Hepatocyte (in vitro differentiated cells): Measurements from ENCODE around the gene PLEKHA6. TPM values are rescaled to one million over a fixed set of nuclear protein-coding genes. Genes with fewer than 3 reads are reported as not detected.

Experiments
- DNase-seq: peaks from one replicate; pipeline ENCODE4 v3.0.0-alpha.2; 2016; ENCODE audit warnings: low spot score
- H2AFZ ChIP-seq: fragments of 200-600 bp; sonication (generic); 2 replicates; pipeline ENCODE4 v1.6.0; 2016; ENCODE audit warnings: antibody characterized with exemption, mild to moderate bottlenecking
- H3K27ac ChIP-seq: fragments of 200-600 bp; sonication (generic); 2 replicates; pipeline ENCODE4 v1.5.1; 2016; ENCODE audit warnings: mild to moderate bottlenecking
- H3K27me3 ChIP-seq: fragments of 200-600 bp; sonication (generic); 2 replicates; pipeline ENCODE4 v1.6.1; 2016
- H3K36me3 ChIP-seq: fragments of 200-600 bp; sonication (generic); replicated peaks from 2 replicates; pipeline ENCODE4 v1.5.1; 2016; ENCODE audit warnings: low read depth; ENCODE audit not compliant: insufficient read depth
- H3K4me1 ChIP-seq: fragments of 200-600 bp; sonication (generic); 2 replicates; pipeline ENCODE4 v1.5.1; 2016; ENCODE audit warnings: mild to moderate bottlenecking, moderate library complexity; ENCODE audit not compliant: insufficient read depth
- H3K4me2 ChIP-seq: fragments of 200-600 bp; sonication (generic); 2 replicates; pipeline ENCODE4 v1.6.0; 2016
- H3K4me3 ChIP-seq: fragments of 200-600 bp; sonication (generic); 2 replicates; pipeline ENCODE4 v1.5.1; 2016; ENCODE audit warnings: mild to moderate bottlenecking
- H3K79me2 ChIP-seq: fragments of 200-600 bp; sonication (generic); 2 replicates; pipeline ENCODE4 v1.6.0; 2017; ENCODE audit warnings: mild to moderate bottlenecking
- H3K9me2 ChIP-seq: fragments of 200-600 bp; sonication (generic); replicated peaks from 2 replicates; pipeline ENCODE4 v1.6.0; 2017; ENCODE audit warnings: mild to moderate bottlenecking; ENCODE audit not compliant: insufficient read depth
- H3K9me3 ChIP-seq: fragments of 200-600 bp; sonication (generic); 2 replicates; pipeline ENCODE4 v1.5.1; 2016; ENCODE audit warnings: low read depth, mild to moderate bottlenecking
- H4K20me1 ChIP-seq: fragments of 200-600 bp; sonication (generic); 2 replicates; pipeline ENCODE4 v1.6.0; 2016; ENCODE audit warnings: mild to moderate bottlenecking; ENCODE audit not compliant: insufficient read depth, poor library complexity, severe bottlenecking
- EZH2 ChIP-seq: fragments of 200-600 bp; sonication (generic); IDR thresholded peaks from 2 replicates; pipeline ENCODE4 v1.6.1; 2016; ENCODE audit warnings: antibody characterized with exemption, mild to moderate bottlenecking, borderline replicate concordance
- EZH2phosphoT487 ChIP-seq: fragments of 200-600 bp; sonication (generic); IDR thresholded peaks from one replicate; pipeline ENCODE4 v1.6.1; 2018; ENCODE audit warnings: antibody characterized with exemption, mild to moderate bottlenecking, low read depth, moderate library complexity; ENCODE audit not compliant: unreplicated experiment, severe bottlenecking
- WGBS: methylation state at CpG from one replicate; pipeline ENCODE4 v1.1.6; 2016; ENCODE audit warnings: low lambda C conversion rate; ENCODE audit errors: missing lambda C conversion rate; 5-methylcytosine and 5-hydroxymethylcytosine counted together
- polyA plus RNA-seq: library from polyadenylated mRNA; unstranded; fragments of >200 nt; fragmentation: Nextera tagmentation; extraction: Ambion mirVana; gene quantifications from 2 replicates; pipeline ENCODE4 v1.2.1, GENCODE V29; 2016
- total RNA-seq: library from RNA; depleted of rRNA; stranded (reverse); fragments of >200 nt; gene quantifications from 2 replicates; pipeline ENCODE4 v1.2.3, GENCODE V29; 2014
- TF ChIP-seq, protein P1 (sequence below): fragments of 200-600 bp; sonication (generic); IDR thresholded peaks from 2 replicates; pipeline ENCODE4 v1.5.1; 2016; ENCODE audit warnings: antibody characterized with exemption, mild to moderate bottlenecking; ENCODE audit not compliant: poor library complexity

Gene PLEKHA6
- total and polyA plus RNA-seq, 2 experiments from 2014 or later = 14.3 to 31.5 TPM

DNA sequence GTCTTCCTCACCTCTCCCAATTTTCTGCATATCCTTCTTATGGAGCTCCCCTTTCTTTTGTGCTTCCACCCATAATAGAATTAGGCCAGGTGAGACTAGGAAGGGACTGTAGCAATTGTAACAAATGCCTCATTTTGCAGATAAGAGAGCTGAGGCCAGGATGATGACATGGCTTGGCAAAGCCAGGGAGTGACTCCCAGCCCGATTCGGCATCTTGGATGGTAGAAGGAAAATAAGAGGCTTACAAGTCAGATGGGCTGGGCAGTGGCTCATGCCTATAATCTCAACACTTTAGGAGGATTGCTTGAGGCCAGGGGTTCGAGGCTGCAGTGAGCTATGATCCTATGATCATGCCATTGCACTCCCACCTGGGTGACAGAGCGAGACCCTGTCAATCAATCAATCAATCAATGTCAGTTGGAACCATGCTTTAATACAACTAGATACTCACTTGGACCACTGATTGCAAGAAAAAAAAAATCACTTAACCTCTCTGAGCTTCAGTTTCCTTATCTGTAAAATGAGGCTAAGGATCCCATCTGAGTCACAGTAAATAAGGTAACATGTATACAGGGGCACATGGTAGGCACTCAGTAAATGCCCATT lies 51.6 kb downstream of the PLEKHA6 start:
- no peak for DNase-seq
- WGBS = 87% methylated on average over 4 of the region's 4 CpGs
- H3K4me2 ChIP-seq = peak overlapping the region; percentile 74

DNA sequence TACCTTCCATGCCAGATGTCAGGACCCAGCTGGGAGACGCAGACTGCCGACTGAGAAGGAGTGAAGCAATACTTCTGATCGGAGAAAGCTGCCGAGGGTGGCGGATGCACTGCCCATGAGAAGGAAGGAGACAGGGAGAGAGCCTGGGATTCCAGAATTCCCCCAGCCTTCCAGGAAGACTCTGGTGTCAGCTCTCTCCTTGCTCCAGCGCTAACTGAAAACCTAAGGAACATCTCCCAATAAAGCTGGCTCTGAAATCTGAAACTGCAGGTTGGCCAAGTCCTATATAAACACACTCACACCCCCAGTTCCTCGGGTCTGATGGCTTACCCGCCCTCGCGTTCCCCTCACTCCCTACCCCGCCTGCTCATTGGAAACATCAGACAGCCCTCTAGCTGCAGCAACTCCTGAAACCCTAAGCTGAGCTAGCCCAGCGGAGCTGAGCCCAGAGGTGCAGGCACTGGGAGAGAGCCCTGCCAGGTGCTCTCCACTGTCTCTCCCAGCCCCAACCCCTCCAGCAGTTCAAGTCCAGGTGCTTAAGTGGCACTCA lies 52.3 kb downstream of the PLEKHA6 start:
- Histone ChIP-seq H4K20me1 (no peaks in the 10 kb centered on the region), H3K27ac (peak overlapping the region; percentile 41), H3K4me2 (peak overlapping the region; percentile 74), H2AFZ (peak overlapping the region; percentile 29), H3K36me3 (no peaks in the 10 kb centered on the region), H3K79me2 (peaks cover 59% of the 10 kb centered on the region), H3K9me3 (no peaks in the 10 kb centered on the region), H3K4me1 (peaks cover 12% of the 10 kb centered on the region), H3K9me2 (no peaks in the 10 kb centered on the region), H3K4me3 (no peak overlapping the region), H3K27me3 (no peaks in the 10 kb centered on the region)
- WGBS = 4% methylated on average over 12 of the region's 12 CpGs
- no peak for TF ChIP-seq EZH2phosphoT487
- TF ChIP-seq, protein P1, sequence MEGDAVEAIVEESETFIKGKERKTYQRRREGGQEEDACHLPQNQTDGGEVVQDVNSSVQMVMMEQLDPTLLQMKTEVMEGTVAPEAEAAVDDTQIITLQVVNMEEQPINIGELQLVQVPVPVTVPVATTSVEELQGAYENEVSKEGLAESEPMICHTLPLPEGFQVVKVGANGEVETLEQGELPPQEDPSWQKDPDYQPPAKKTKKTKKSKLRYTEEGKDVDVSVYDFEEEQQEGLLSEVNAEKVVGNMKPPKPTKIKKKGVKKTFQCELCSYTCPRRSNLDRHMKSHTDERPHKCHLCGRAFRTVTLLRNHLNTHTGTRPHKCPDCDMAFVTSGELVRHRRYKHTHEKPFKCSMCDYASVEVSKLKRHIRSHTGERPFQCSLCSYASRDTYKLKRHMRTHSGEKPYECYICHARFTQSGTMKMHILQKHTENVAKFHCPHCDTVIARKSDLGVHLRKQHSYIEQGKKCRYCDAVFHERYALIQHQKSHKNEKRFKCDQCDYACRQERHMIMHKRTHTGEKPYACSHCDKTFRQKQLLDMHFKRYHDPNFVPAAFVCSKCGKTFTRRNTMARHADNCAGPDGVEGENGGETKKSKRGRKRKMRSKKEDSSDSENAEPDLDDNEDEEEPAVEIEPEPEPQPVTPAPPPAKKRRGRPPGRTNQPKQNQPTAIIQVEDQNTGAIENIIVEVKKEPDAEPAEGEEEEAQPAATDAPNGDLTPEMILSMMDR = peak; percentile 30
- DNase-seq = peak; percentile 56

More for the DNA sequence above, 51.6 kb downstream of the PLEKHA6 start:
- TF ChIP-seq EZH2 (no peak), EZH2phosphoT487 (no peak)
- TF ChIP-seq, protein P1 = no peak
- Histone ChIP-seq H3K4me3 (no peak overlapping the region), H3K36me3 (no peaks in the 10 kb centered on the region), H3K9me3 (no peaks in the 10 kb centered on the region), H3K27me3 (no peaks in the 10 kb centered on the region), H3K4me1 (peaks cover 12% of the 10 kb centered on the region), H3K9me2 (no peaks in the 10 kb centered on the region), H4K20me1 (no peaks in the 10 kb centered on the region), H3K27ac (no peak overlapping the region), H3K79me2 (peaks cover 64% of the 10 kb centered on the region), H2AFZ (no peak overlapping the region)

DNA sequence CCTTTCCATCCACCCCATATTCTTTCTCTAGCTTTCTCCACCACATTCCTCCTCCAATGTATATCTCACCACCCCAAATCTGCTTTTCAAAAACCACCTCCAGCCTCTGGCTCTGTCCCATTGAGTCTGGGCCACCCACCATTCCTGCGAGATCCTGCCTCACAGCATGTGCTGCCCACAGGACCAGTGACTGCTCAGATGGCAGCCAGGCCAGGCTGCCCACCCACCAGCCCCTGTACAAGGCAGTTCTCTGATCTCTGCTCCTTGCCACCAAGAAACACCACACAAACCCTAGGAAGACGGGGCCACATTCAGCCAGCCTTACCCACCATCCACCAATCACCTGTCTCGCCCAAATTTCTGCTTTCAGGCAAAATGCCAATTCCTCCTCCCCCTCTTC lies 53.7 kb downstream of the PLEKHA6 start:
- DNase-seq = no peak
- H3K9me3 ChIP-seq = no peaks in the 10 kb centered on the region
- no peak overlapping the region for H3K27ac ChIP-seq
- 90% methylated on average over 3 of the region's 3 CpGs for WGBS
- H3K4me2 ChIP-seq = no peak overlapping the region
- peaks cover 57% of the 10 kb centered on the region for H3K79me2 ChIP-seq
- TF ChIP-seq, protein P1 = no peak
- TF ChIP-seq EZH2phosphoT487 (no peak), EZH2 (no peak)
- H3K4me3 ChIP-seq = no peak overlapping the region
- H3K36me3 ChIP-seq = no peaks in the 10 kb centered on the region
- no peak overlapping the region for H2AFZ ChIP-seq
- H4K20me1 ChIP-seq = no peaks in the 10 kb centered on the region
- H3K4me1 ChIP-seq = peaks cover 18% of the 10 kb centered on the region
- H3K27me3 ChIP-seq = no peaks in the 10 kb centered on the region
- no peaks in the 10 kb centered on the region for H3K9me2 ChIP-seq
